ENCODE data around the gene PIGX. TPM values are rescaled to one million over a fixed set of nuclear protein-coding genes. Genes with fewer than 3 reads are reported as not detected.

Gene PIGX
- total and polyA plus RNA-seq, 2 of the 4 experiments (the other 2 are of a cell fraction), result 9.4 to 14.5 TPM

GRCh38 chr3:196778755-196779154, 66.6 kb downstream of the PIGX start:
- Histone ChIP-seq H3K36me3 (ENCODE audit: control insufficient read depth, insufficient read depth, low read length) (peaks cover 7% of the 10 kb centered on the region), H3K56ac (ENCODE audit: extremely low read depth, insufficient read depth, low read length) (no peak overlapping the region), H2BK20ac (ENCODE audit: low read depth, low read length) (no peak overlapping the region), H4K5ac (ENCODE audit: low read depth, low read length) (no peak overlapping the region), H3K79me1 (ENCODE audit: low read depth in 1 of 2, low read length in 2 of 2) (peaks cover 53 to 83% of the 10 kb centered on the region in 2 experiments), H2AK9ac (replicated peaks; ENCODE audit: low read depth, low read length, poor library complexity) (no peak overlapping the region), H3K9me3 (ENCODE audit: control insufficient read depth, insufficient read depth, low read length) (peaks cover 3% of the 10 kb centered on the region; the same call in 1 of the 2 replicates), H3K14ac (replicated peaks; ENCODE audit: low read depth, low read length) (peak overlapping the region; percentile 34; the same call in 1 of the 2 replicates), H3K4me1 (ENCODE audit: control insufficient read depth, insufficient read depth, low read length) (peaks cover 10% of the 10 kb centered on the region), H3K27ac (ENCODE audit: insufficient read depth, low read length) (peak overlapping the region; percentile 57), H2AK5ac (ENCODE audit: low read depth, low read length) (no peak overlapping the region), H3K4ac (ENCODE audit: low read depth, low read length) (peak overlapping the region; percentile 25; the same call in 1 of the 2 replicates), H3K4me2 (ENCODE audit: low read depth, low read length) (peak overlapping the region; percentile 53), H2BK15ac (ENCODE audit: low read depth, low read length) (no peak overlapping the region), H3K4me3 (ENCODE audit: insufficient read depth, low read depth, low read length) (no peak overlapping the region), H4K20me1 (ENCODE audit: insufficient read depth, low read length) (peaks cover 57% of the 10 kb centered on the region), H2BK120ac (ENCODE audit: low read depth, low read length) (no peak overlapping the region), H4K8ac (ENCODE audit: low read depth in 2 of 2, low read length in 2 of 2) (0 out of 4 replicates have a peak overlapping the region, but pooled peaks of 1 of the 2 experiments have one; percentile 6), H3K27me3 (ENCODE audit: control insufficient read depth, insufficient read depth, low read length) (no peaks in the 10 kb centered on the region), H3K23ac (ENCODE audit: low read depth, low read length) (peak overlapping the region; percentile 22; the same call in 1 of the 2 replicates), H2BK5ac (ENCODE audit: low read depth, low read length, poor library complexity, severe bottlenecking) (peak overlapping the region; percentile 50), H3K9me1 (ENCODE audit: insufficient read depth, low read length) (peaks cover 9% of the 10 kb centered on the region), H4K91ac (ENCODE audit: insufficient read depth, low read depth, low read length) (no peak overlapping the region), H2AFZ (replicated peaks; ENCODE audit: low read length, poor library complexity) (no peak overlapping the region), H3K18ac (ENCODE audit: low read depth, low read length) (no peak overlapping the region), H3K9ac (ENCODE audit: low read depth, low read length) (no peak overlapping the region)
- BruUV-seq (replicated peaks), result no TSS peak
- intact Hi-C loops (cut with micrococcal nuclease), result loop anchor here (5.0 kb wide), 1 partner anchor 36 kb away; no protein-coding TSS in a partner anchor
- whole genome bisulfite sequencing, 2 experiments (ENCODE audit: extremely low coverage in 2 of 2, insufficient read length in 1 of 2), result no CpG with 5 or more reads among the region's 4 CpGs
- TF ChIP-seq BHLHE40 (IDR thresholded peaks at IDR 0.05; ENCODE audit: low read depth, low read length) (peak; percentile 55), FOS (IDR thresholded peaks at IDR 0.05; ENCODE audit: low read depth, low read length) (no peak)
- in situ Hi-C loops (cut with MboI; ENCODE audit: low sequenced_read_pairs), result no loop called here
- dilution Hi-C loops (cut with HindIII; ENCODE audit: low sequenced_read_pairs, unreplicated experiment), result no loop called here
- ChIA-PET POLR2A (ENCODE audit: unreplicated experiment) (no interaction called here), CTCF (no interaction called here)
- ATAC-seq (ENCODE audit: low read depth) (peak; percentile 76), DNase-seq (peak; percentile 74)
